Liver (tissue), 9 donors: ENCODE data around the gene MSI2. TPM values are rescaled to one million over a fixed set of nuclear protein-coding genes. Genes with fewer than 3 reads are reported as not detected.

ENCODE experiments used
- DNase-seq: peaks from one replicate; pipeline ENCODE4 v3.0.0-alpha.2; 2017; ENCODE audit warnings: low spot score
- H3K27ac ChIP-seq, 2 donors: one replicate each; pipeline ENCODE4 v1.7.0; 2013; ENCODE audit warnings: inconsistent platforms in 2 of 2, low read length in 2 of 2, control low read depth in 1 of 2, low read depth in 1 of 2, mild to moderate bottlenecking in 1 of 2
- H3K27me3 ChIP-seq, 4 donors: one replicate each; pipeline versions ENCODE4 v1.6.1 to v1.7.0; 2013; ENCODE audit warnings: low read length in 3 of 4, inconsistent platforms in 1 of 4, mild to moderate bottlenecking in 1 of 4, moderate library complexity in 1 of 4; ENCODE audit not compliant: control insufficient read depth in 4 of 4, insufficient read depth in 4 of 4
- H3K36me3 ChIP-seq, 4 donors: one replicate each; pipeline versions ENCODE4 v1.6.1 to v1.7.0; 2013; ENCODE audit warnings: low read length in 3 of 4, mild to moderate bottlenecking in 3 of 4, low read depth in 1 of 4, moderate library complexity in 1 of 4; ENCODE audit not compliant: control insufficient read depth in 4 of 4, insufficient read depth in 3 of 4
- H3K4me1 ChIP-seq, 4 donors: one replicate each; pipeline versions ENCODE4 v1.6.1 to v1.7.0; 2013; ENCODE audit warnings: low read length in 3 of 4, mild to moderate bottlenecking in 3 of 4, moderate library complexity in 1 of 4; ENCODE audit not compliant: control insufficient read depth in 4 of 4, insufficient read depth in 4 of 4
- H3K4me3 ChIP-seq, 3 donors: one replicate each; pipeline versions ENCODE4 v1.6.1 to v1.7.0; 2013; ENCODE audit warnings: low read length in 3 of 3, control low read depth in 1 of 3, low read depth in 1 of 3, mild to moderate bottlenecking in 1 of 3
- H3K9ac ChIP-seq, 2 donors: one replicate each; pipeline ENCODE4 v1.7.0; 2013; ENCODE audit warnings: low read length in 2 of 2, mild to moderate bottlenecking in 2 of 2, moderate library complexity in 2 of 2, control low read depth in 1 of 2, low read depth in 1 of 2
- H3K9me3 ChIP-seq, 4 donors: one replicate each; pipeline versions ENCODE4 v1.6.1 to v1.7.0; 2013; ENCODE audit warnings: low read length in 3 of 4; ENCODE audit not compliant: control insufficient read depth in 4 of 4
- ATF3 ChIP-seq: IDR thresholded peaks from 2 replicates; pipeline ENCODE4 v1.6.1; 2016; ENCODE audit warnings: antibody characterized with exemption
- CTCF ChIP-seq: fragments of 150-350 bp; IDR thresholded peaks from 2 replicates; pipeline ENCODE4 v1.5.1; 2017; ENCODE audit warnings: improper control_type of control experiment, low read depth, low read length; ENCODE audit not compliant: missing input control
- EGR1 ChIP-seq, 2 donors: IDR thresholded peaks; 2 replicates each; pipeline ENCODE4 v1.6.1; 2016 to 2018; ENCODE audit warnings: antibody characterized with exemption in 2 of 2, low read depth in 2 of 2
- FOXA1 ChIP-seq: IDR thresholded peaks from 2 replicates; pipeline ENCODE4 v1.6.1; 2016; ENCODE audit warnings: antibody characterized with exemption
- FOXA2 ChIP-seq: IDR thresholded peaks from 2 replicates; pipeline ENCODE4 v1.6.1; 2016; ENCODE audit warnings: antibody characterized with exemption
- GABPA ChIP-seq, 2 donors: IDR thresholded peaks in 1 of 2; conservative IDR thresholded peaks in 1 of 2; 2 replicates each; pipeline ENCODE4 v1.6.1; 2016; ENCODE audit warnings: antibody characterized with exemption in 2 of 2, mild to moderate bottlenecking in 1 of 2, moderate library complexity in 1 of 2
- HNF4A ChIP-seq, 2 donors: conservative IDR thresholded peaks; 2 replicates each; pipeline ENCODE4 v1.6.1; 2016; ENCODE audit warnings: antibody characterized with exemption in 2 of 2, mild to moderate bottlenecking in 2 of 2
- HNF4G ChIP-seq: IDR thresholded peaks from 2 replicates; pipeline ENCODE4 v1.6.1; 2016; ENCODE audit warnings: antibody characterized with exemption
- JUND ChIP-seq, 2 donors: IDR thresholded peaks; 2 replicates each; pipeline ENCODE4 v1.6.1; 2016; ENCODE audit warnings: antibody characterized with exemption in 2 of 2
- NR2F2 ChIP-seq: IDR thresholded peaks from 2 replicates; pipeline ENCODE4 v1.6.1; 2016; ENCODE audit warnings: antibody characterized with exemption
- RAD21 ChIP-seq, 2 donors: IDR thresholded peaks; 2 replicates each; pipeline ENCODE4 v1.6.1; 2016; ENCODE audit warnings: antibody characterized with exemption in 2 of 2, mild to moderate bottlenecking in 2 of 2
- REST ChIP-seq: IDR thresholded peaks from 2 replicates; pipeline ENCODE4 v1.6.1; 2016; ENCODE audit warnings: antibody characterized with exemption, mild to moderate bottlenecking
- RXRA ChIP-seq, 2 donors: IDR thresholded peaks; 2 replicates each; pipeline ENCODE4 v1.6.1; 2017 to 2018; ENCODE audit warnings: antibody characterized with exemption in 2 of 2, mild to moderate bottlenecking in 1 of 2
- SP1 ChIP-seq: IDR thresholded peaks from 2 replicates; pipeline ENCODE4 v1.6.1; 2018; ENCODE audit warnings: antibody characterized with exemption, mild to moderate bottlenecking
- TAF1 ChIP-seq: conservative IDR thresholded peaks from 2 replicates; pipeline ENCODE4 v1.6.1; 2016; ENCODE audit warnings: antibody characterized with exemption, mild to moderate bottlenecking
- YY1 ChIP-seq: IDR thresholded peaks from 2 replicates; pipeline ENCODE4 v1.6.1; 2016; ENCODE audit warnings: antibody characterized with exemption, mild to moderate bottlenecking
- ZBTB33 ChIP-seq: IDR thresholded peaks from 2 replicates; pipeline ENCODE4 v1.6.1; 2016; ENCODE audit warnings: antibody characterized with exemption
- WGBS: extraction: QIAGEN DNeasy Blood & Tissue Kit; methylation state at CpG from one replicate; pipeline ENCODE4 v1.1.7; 2013; 5-methylcytosine and 5-hydroxymethylcytosine counted together
- polyA plus RNA-seq, 2 donors: library from polyadenylated mRNA; stranded (reverse) in 1 of 2; unstranded in 1 of 2; fragments of 200-250 nt in 1 of 2; fragments of >200 nt in 1 of 2; fragmentation: Nextera tagmentation in 1 of 2; extraction: Ambion mirVana in 1 of 2; gene quantifications; one replicate each; pipeline versions ENCODE4 v1.2.1 to v1.2.3, GENCODE V29; 2013 to 2015
- total RNA-seq, 2 donors: library from RNA; depleted of rRNA; stranded (reverse); fragments of >200 nt; gene quantifications; one replicate each; pipeline ENCODE4 v1.2.3, GENCODE V29; 2014
- TF ChIP-seq, protein P1 (sequence below): IDR thresholded peaks from 2 replicates; pipeline ENCODE4 v1.6.1; 2016; ENCODE audit warnings: antibody characterized with exemption
- donor health status: healthy.
- donor health status: healthy.
- donor health status: healthy.
- donor health status: healthy.
- donor health status: healthy.

MSI2 gene
- total and polyA plus RNA-seq, 4 donors = 5.7 to 15.6 (median 9.2) TPM

- no peak overlapping the region for H3K27ac ChIP-seq
- H3K9me3 ChIP-seq = no peaks in the 10 kb centered on the region
Observed at GRCh38 chr17:57538736-57539456, 282.6 kb downstream of the MSI2 start.

More at GRCh38 chr17:57538736-57539456, 282.6 kb downstream of the MSI2 start:
- TF ChIP-seq SP1 (no peak), ZBTB33 (no peak), REST (no peak), GABPA (IDR thresholded peaks at IDR 0.05 in 1 of 2, conservative IDR thresholded peaks at IDR 0.05 in 1 of 2) (no peak), HNF4A (conservative IDR thresholded peaks at IDR 0.05) (no peak), NR2F2 (no peak), RAD21 (IDR thresholded peaks at IDR 0.05) (no peak), YY1 (no peak), RXRA (IDR thresholded peaks at IDR 0.05) (no peak), FOXA1 (no peak), HNF4G (no peak), TAF1 (no peak), CTCF (no peak), ATF3 (no peak), JUND (IDR thresholded peaks at IDR 0.05) (no peak), FOXA2 (no peak), EGR1 (IDR thresholded peaks at IDR 0.05; ENCODE audit: low read depth in 2 of 2) (no peak)
- TF ChIP-seq, protein P1, sequence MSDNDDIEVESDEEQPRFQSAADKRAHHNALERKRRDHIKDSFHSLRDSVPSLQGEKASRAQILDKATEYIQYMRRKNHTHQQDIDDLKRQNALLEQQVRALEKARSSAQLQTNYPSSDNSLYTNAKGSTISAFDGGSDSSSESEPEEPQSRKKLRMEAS = no peak
- no peak for DNase-seq
- no peak overlapping the region for H3K4me3 ChIP-seq
- no peak overlapping the region for H3K9ac ChIP-seq
- H3K4me1 ChIP-seq = peaks cover 0 to 12% (median 5%) of the 10 kb centered on the region in 4 donors
- H3K27me3 ChIP-seq = no peaks in the 10 kb centered on the region
- H3K36me3 ChIP-seq = no peaks in the 10 kb centered on the region
- WGBS = 84% methylated on average over 11 of the region's 11 CpGs
